Bronchial epithelial cell (primary cell): ENCODE measurements around the gene DZIP1. TPM values are rescaled to one million over a fixed set of nuclear protein-coding genes. Genes with fewer than 3 reads are reported as not detected.

Experiments used
- DNase-seq: peaks from one replicate; pipeline ENCODE4 v3.0.0-alpha.2; 2010; ENCODE audit warnings: low read depth
- FAIRE-seq: peaks from 2 replicates; lab custom pipeline; 2011; peaks lifted over from hg19 to GRCh38; lab: Jason Lieb, UNC
- H3K27me3 ChIP-seq: 2 replicates; pipeline ENCODE4 v1.5.1; 2011; ENCODE audit warnings: low read length; ENCODE audit not compliant: control insufficient read depth, insufficient read depth
- H3K36me3 ChIP-seq: 2 replicates; pipeline ENCODE4 v1.5.1; 2011; ENCODE audit warnings: low read length; ENCODE audit not compliant: control insufficient read depth, insufficient read depth
- H3K4me3 ChIP-seq: 2 replicates; pipeline ENCODE4 v1.5.1; 2011; ENCODE audit warnings: mild to moderate bottlenecking, low read depth, low read length, control low read depth
- CTCF ChIP-seq: IDR thresholded peaks from 2 replicates; pipeline ENCODE4 v1.5.1; 2011; ENCODE audit warnings: mild to moderate bottlenecking, moderate library complexity, low read length, control low read depth, inconsistent platforms; ENCODE audit not compliant: insufficient read depth, severe bottlenecking
- total RNA-seq: library from RNA; depleted of rRNA; stranded (reverse); fragments of >200 nt; gene quantifications from 2 replicates; pipeline ENCODE4 v1.2.1, GENCODE V29; 2014

Gene DZIP1
- total RNA-seq, 1 donor from 2014 or later = 0.79 TPM

DNA sequence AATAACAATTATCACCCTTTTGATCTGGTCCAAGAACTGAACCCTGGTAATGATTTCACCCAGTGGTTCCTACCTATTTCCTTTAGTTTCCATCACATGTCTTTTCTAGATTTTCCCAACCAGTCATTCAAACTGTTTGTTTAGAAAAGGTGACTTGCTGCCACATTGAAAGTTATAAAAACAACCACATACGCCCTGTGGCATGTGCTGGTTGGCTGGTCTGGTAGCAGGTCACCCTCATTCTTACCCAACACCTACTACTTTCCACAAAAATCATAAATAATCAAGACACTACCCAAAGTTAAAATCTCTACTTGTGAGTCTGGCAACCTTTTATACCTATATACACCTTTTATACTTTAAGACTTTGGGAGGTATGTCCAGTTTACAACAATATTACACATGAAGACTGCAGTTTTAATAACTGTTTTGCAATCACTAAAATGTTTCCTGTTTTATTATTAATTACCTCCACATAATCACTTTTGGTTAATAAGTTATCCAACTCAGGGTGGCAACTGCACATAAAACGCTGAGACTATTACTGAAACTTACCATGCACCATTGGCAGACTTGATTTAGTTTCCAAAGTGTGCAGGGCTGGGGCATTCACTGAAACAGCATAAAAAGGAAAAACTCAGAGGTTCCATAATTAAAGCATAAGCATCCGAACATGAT lies 38.9 kb downstream of the DZIP1 start:
- no peak for TF ChIP-seq CTCF
- no peak overlapping the region for H3K4me3 ChIP-seq
- no peaks in the 10 kb centered on the region for H3K27me3 ChIP-seq
- FAIRE-seq = no peak
- DNase-seq = no peak
- no peaks in the 10 kb centered on the region for H3K36me3 ChIP-seq

DNA sequence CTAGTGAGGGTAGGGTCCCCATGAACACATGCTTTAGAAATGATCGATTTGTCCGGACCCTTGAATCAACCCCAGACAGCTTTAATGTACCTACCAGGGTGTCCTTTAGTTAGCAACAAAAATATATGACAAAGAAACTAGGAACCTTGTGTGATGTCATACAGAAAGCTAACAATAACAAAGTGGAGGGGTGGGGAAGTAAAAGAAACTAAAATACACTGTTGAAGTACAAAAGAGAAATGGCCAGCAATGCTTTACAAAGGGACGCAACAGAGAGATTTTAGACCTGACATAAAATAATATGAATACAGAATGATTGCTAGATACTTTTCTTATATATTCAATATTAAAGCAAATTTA lies 40.0 kb downstream of the DZIP1 start:
- no peak for TF ChIP-seq CTCF
- no peak overlapping the region for H3K4me3 ChIP-seq
- peak; percentile 14 for DNase-seq
- no peak for FAIRE-seq
- no peaks in the 10 kb centered on the region for H3K27me3 ChIP-seq
- no peaks in the 10 kb centered on the region for H3K36me3 ChIP-seq

DNA sequence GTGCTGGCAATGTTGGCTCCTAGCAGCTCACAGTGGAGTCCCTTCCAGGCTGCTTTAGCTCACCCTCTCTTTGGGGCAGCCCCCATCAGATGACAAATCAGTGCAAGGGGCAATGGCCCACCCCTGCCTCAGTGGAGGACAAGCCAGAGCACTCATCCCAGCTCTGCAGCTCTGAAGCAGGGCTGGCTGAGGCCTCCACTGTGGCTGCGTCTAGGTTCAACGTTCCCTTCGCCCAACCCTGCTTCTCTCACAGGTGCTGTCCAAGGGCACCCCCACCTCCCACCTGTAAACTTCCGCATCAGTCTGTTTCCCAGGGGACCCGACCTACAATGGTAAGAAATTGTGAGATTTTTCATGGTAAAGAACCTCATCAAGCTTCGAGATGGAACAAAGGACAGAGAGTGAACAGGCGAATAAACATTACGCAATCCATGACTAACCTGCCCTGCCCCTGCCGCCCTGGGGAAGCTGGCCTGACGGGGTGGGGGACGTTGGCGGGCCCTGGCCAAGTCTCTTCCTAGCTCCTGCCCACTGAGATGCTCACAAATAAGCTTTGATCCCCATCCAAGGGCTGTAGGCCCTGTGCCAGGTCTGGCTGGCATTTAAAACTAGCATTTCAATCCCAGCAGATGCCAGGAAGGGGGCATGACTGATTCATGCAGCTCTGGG lies 40.5 kb downstream of the DZIP1 start:
- H3K4me3 ChIP-seq = no peak overlapping the region
- no peaks in the 10 kb centered on the region for H3K27me3 ChIP-seq
- FAIRE-seq = no peak
- no peaks in the 10 kb centered on the region for H3K36me3 ChIP-seq
- TF ChIP-seq CTCF = no peak
- DNase-seq = peak; percentile 80

GRCh38 chr13:95601906-95602305 lies 42.6 kb downstream of the DZIP1 start:
- H3K27me3 ChIP-seq = no peaks in the 10 kb centered on the region
- TF ChIP-seq CTCF = no peak
- no peaks in the 10 kb centered on the region for H3K36me3 ChIP-seq
- DNase-seq (no peak), FAIRE-seq (no peak)
- H3K4me3 ChIP-seq = no peak overlapping the region

DNA sequence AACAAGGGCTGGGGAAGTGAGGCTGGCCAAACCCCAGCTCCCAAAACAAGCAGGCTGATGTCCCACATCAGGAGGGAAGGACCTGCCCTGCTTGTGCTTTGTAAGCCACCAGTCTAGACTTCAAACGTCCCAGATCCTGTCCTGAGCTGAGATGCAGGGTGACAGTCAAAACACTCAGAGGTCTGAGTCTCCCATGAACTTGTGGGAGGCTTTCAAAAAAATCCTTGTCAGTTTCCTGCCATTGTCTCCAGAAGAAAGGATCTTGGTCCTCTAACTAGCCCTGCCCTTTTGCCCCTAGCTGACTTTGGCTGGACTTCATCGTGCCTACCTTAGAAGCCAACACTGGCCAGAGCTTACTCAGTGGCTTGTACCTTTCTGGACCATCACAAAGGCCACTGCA lies 43.3 kb downstream of the DZIP1 start:
- no peak for DNase-seq
- H3K4me3 ChIP-seq = no peak overlapping the region
- no peaks in the 10 kb centered on the region for H3K27me3 ChIP-seq
- TF ChIP-seq CTCF = no peak
- no peak for FAIRE-seq
- H3K36me3 ChIP-seq = no peaks in the 10 kb centered on the region
